Measurements from ENCODE around the gene MDFI.

Gene MDFI

GRCh38 chr6:41651962-41652657, 13.8 kb downstream of the MDFI start:
- DNase-seq: no peak

- DNase-seq: no peak
Observed at GRCh38 chr6:41652866-41653652, 14.8 kb downstream of the MDFI start.

GRCh38 chr6:41653691-41654090, 15.4 kb downstream of the MDFI start:
- no peak for DNase-seq

- DNase-seq: no peak
Observed at GRCh38 chr6:41654151-41654697, 16.0 kb downstream of the MDFI start.

GRCh38 chr6:41654698-41655151, 16.5 kb downstream of the MDFI start:
- no peak for DNase-seq

GRCh38 chr6:41655176-41655575, 16.9 kb downstream of the MDFI start:
- no peak for DNase-seq

GRCh38 chr6:41655646-41656001, 17.4 kb downstream of the MDFI start:
- no peak for DNase-seq

GRCh38 chr6:41656002-41656691, 17.9 kb downstream of the MDFI start:
- no peak for DNase-seq

GRCh38 chr6:41657131-41658094, 19.1 kb downstream of the MDFI start:
- DNase-seq: no peak

- DNase-seq: no peak
Observed at GRCh38 chr6:41658636-41659035, 20.4 kb downstream of the MDFI start.

GRCh38 chr6:41659935-41660334, 21.7 kb downstream of the MDFI start:
- DNase-seq: no peak

- DNase-seq: no peak
Observed at GRCh38 chr6:41663568-41663967, 25.3 kb downstream of the MDFI start.

GRCh38 chr6:41664271-41664670, 26.0 kb downstream of the MDFI start:
- no peak for DNase-seq

- DNase-seq: no peak
Observed at GRCh38 chr6:41667195-41667594, 28.9 kb downstream of the MDFI start.

- no peak for DNase-seq
Observed at GRCh38 chr6:41668968-41669367, 30.7 kb downstream of the MDFI start.

GRCh38 chr6:41670703-41671360, 32.6 kb downstream of the MDFI start:
- DNase-seq: no peak

GRCh38 chr6:41671376-41671775, 33.1 kb downstream of the MDFI start:
- DNase-seq: no peak

- DNase-seq: no peak
Observed at GRCh38 chr6:41672016-41672415, 33.7 kb downstream of the MDFI start.

GRCh38 chr6:41672816-41673703, 34.8 kb downstream of the MDFI start:
- DNase-seq: no peak

- no peak for DNase-seq
Observed at GRCh38 chr6:41673704-41674000, 35.4 kb downstream of the MDFI start.

All from CD4-positive, alpha-beta T cell treated with Interleukin-4 for 4 hours (primary cell).